Breast epithelium (tissue), 3 donors: ENCODE results near the gene CTNNA2.

Experiments
- CTCF ChIP-seq, 3 donors: fragments of 450-650 bp; IDR thresholded peaks; one replicate each; pipeline ENCODE4 v1.5.1; 2016 to 2017; ENCODE audit warnings: antibody characterized with exemption in 3 of 3, mild to moderate bottlenecking in 3 of 3, moderate library complexity in 3 of 3
- POLR2A ChIP-seq: fragments of 450-650 bp; IDR thresholded peaks from one replicate; pipeline ENCODE4 v1.6.1; 2016; ENCODE audit warnings: antibody characterized with exemption, mild to moderate bottlenecking, moderate library complexity
- POLR2AphosphoS5 ChIP-seq, 3 donors: sonication (generic); formaldehyde crosslinking; IDR thresholded peaks; one replicate each; pipeline ENCODE4 v1.6.1; 2017; ENCODE audit warnings: antibody characterized with exemption in 3 of 3

- TF ChIP-seq CTCF (IDR thresholded peaks at IDR 0.05): no peak
- no peak for TF ChIP-seq POLR2A
- TF ChIP-seq POLR2AphosphoS5 (IDR thresholded peaks at IDR 0.05): no peak
Measured at GRCh38 chr2:80145499-80145898, 632.6 kb downstream of the CTNNA2 start.
